ENCODE data around the gene C6orf132.
"Not testable (repeated sequence)": the region's sequence is repeated elsewhere in the genome, so short reads cannot be mapped to it uniquely, and the experiment has no call there.

The C6orf132 gene

GRCh38 chr6:42155293-42155692 lies 12.9 kb upstream of the C6orf132 start:
- Histone ChIP-seq H3K79me2 (ENCODE audit: low read length) (no peaks in the 10 kb centered on the region), H3K9me3 (replicated peaks; ENCODE audit: insufficient read depth, low read length) (no peaks in the 10 kb centered on the region), H3K27me3 (replicated peaks; ENCODE audit: insufficient read depth, low read length) (no peaks in the 10 kb centered on the region)

GRCh38 chr6:42154461-42155209 lies 12.2 kb upstream of the C6orf132 start:
- no peak for DNase-seq
- no peak overlapping the region for H3K27ac ChIP-seq (ENCODE audit: low read length)
- no peak overlapping the region for H3K4me3 ChIP-seq (ENCODE audit: low read length)
- H3K36me3 ChIP-seq (replicated peaks; ENCODE audit: insufficient read depth, low read length), result no peaks in the 10 kb centered on the region
- TF ChIP-seq, protein P1, sequence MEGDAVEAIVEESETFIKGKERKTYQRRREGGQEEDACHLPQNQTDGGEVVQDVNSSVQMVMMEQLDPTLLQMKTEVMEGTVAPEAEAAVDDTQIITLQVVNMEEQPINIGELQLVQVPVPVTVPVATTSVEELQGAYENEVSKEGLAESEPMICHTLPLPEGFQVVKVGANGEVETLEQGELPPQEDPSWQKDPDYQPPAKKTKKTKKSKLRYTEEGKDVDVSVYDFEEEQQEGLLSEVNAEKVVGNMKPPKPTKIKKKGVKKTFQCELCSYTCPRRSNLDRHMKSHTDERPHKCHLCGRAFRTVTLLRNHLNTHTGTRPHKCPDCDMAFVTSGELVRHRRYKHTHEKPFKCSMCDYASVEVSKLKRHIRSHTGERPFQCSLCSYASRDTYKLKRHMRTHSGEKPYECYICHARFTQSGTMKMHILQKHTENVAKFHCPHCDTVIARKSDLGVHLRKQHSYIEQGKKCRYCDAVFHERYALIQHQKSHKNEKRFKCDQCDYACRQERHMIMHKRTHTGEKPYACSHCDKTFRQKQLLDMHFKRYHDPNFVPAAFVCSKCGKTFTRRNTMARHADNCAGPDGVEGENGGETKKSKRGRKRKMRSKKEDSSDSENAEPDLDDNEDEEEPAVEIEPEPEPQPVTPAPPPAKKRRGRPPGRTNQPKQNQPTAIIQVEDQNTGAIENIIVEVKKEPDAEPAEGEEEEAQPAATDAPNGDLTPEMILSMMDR (IDR thresholded peaks at IDR 0.05; ENCODE audit: low read length), result no peak
- TF ChIP-seq EZH2phosphoT487 (IDR thresholded peaks at IDR 0.05; ENCODE audit: low read length) (no peak), EZH2 (optimal IDR thresholded peaks at IDR 0.05; ENCODE audit: low read depth, low read length) (no peak)
- no peaks in the 10 kb centered on the region for H3K9me2 ChIP-seq (replicated peaks; ENCODE audit: insufficient read depth, low read length)
- no peaks in the 10 kb centered on the region for H4K20me1 ChIP-seq (ENCODE audit: insufficient read depth, low read length)
- H3K4me2 ChIP-seq (ENCODE audit: low read depth, low read length), result no peak overlapping the region
- no peak overlapping the region for H2AFZ ChIP-seq (ENCODE audit: low read length)
- H3K27me3 ChIP-seq (replicated peaks; ENCODE audit: insufficient read depth, low read length), result no peaks in the 10 kb centered on the region
- no peak overlapping the region for H3K9ac ChIP-seq (ENCODE audit: low read length)
- no peaks in the 10 kb centered on the region for H3K9me3 ChIP-seq (replicated peaks; ENCODE audit: insufficient read depth, low read length)
- H3K79me2 ChIP-seq (ENCODE audit: low read length), result no peaks in the 10 kb centered on the region
- no peaks in the 10 kb centered on the region for H3F3A ChIP-seq (ENCODE audit: insufficient read depth, low read length)
- no peaks in the 10 kb centered on the region for H3K4me1 ChIP-seq (ENCODE audit: low read length)

More at GRCh38 chr6:42155293-42155692, 12.9 kb upstream of the C6orf132 start:
- TF ChIP-seq EZH2phosphoT487 (IDR thresholded peaks at IDR 0.05; ENCODE audit: low read length) (no peak), EZH2 (optimal IDR thresholded peaks at IDR 0.05; ENCODE audit: low read depth, low read length) (no peak)
- TF ChIP-seq, protein P1 (IDR thresholded peaks at IDR 0.05; ENCODE audit: low read length), result no peak
- no peaks in the 10 kb centered on the region for H3F3A ChIP-seq (ENCODE audit: insufficient read depth, low read length)
- no peaks in the 10 kb centered on the region for H4K20me1 ChIP-seq (ENCODE audit: insufficient read depth, low read length)
- H2AFZ ChIP-seq (ENCODE audit: low read length), result no peak overlapping the region
- H3K4me2 ChIP-seq (ENCODE audit: low read depth, low read length), result no peak overlapping the region
- H3K4me1 ChIP-seq (ENCODE audit: low read length), result no peaks in the 10 kb centered on the region
- no peak overlapping the region for H3K9ac ChIP-seq (ENCODE audit: low read length)
- no peak overlapping the region for H3K27ac ChIP-seq (ENCODE audit: low read length)
- H3K36me3 ChIP-seq (replicated peaks; ENCODE audit: insufficient read depth, low read length), result no peaks in the 10 kb centered on the region
- H3K4me3 ChIP-seq (ENCODE audit: low read length), result no peak overlapping the region
- no peaks in the 10 kb centered on the region for H3K9me2 ChIP-seq (replicated peaks; ENCODE audit: insufficient read depth, low read length)
- DNase-seq, result no peak

GRCh38 chr6:42153921-42154320 lies 11.5 kb upstream of the C6orf132 start:
- Histone ChIP-seq H3K79me2 (ENCODE audit: low read length) (no peaks in the 10 kb centered on the region), H3K9ac (ENCODE audit: low read length) (no peak overlapping the region), H3K9me3 (replicated peaks; ENCODE audit: insufficient read depth, low read length) (no peaks in the 10 kb centered on the region), H2AFZ (ENCODE audit: low read length) (no peak overlapping the region), H4K20me1 (ENCODE audit: insufficient read depth, low read length) (no peaks in the 10 kb centered on the region), H3K27ac (ENCODE audit: low read length) (no peak overlapping the region), H3K9me2 (replicated peaks; ENCODE audit: insufficient read depth, low read length) (no peaks in the 10 kb centered on the region), H3K36me3 (replicated peaks; ENCODE audit: insufficient read depth, low read length) (no peaks in the 10 kb centered on the region), H3K27me3 (replicated peaks; ENCODE audit: insufficient read depth, low read length) (no peaks in the 10 kb centered on the region), H3K4me3 (ENCODE audit: low read length) (no peak overlapping the region), H3K4me2 (ENCODE audit: low read depth, low read length) (no peak overlapping the region), H3F3A (ENCODE audit: insufficient read depth, low read length) (no peaks in the 10 kb centered on the region), H3K4me1 (ENCODE audit: low read length) (no peaks in the 10 kb centered on the region)
- DNase-seq, result no peak
- no peak for TF ChIP-seq EZH2phosphoT487 (IDR thresholded peaks at IDR 0.05; ENCODE audit: low read length)
- no peak for TF ChIP-seq EZH2 (optimal IDR thresholded peaks at IDR 0.05; ENCODE audit: low read depth, low read length)
- TF ChIP-seq, protein P1 (IDR thresholded peaks at IDR 0.05; ENCODE audit: low read length), result no peak

- not testable (repeated sequence) for H3F3A ChIP-seq (ENCODE audit: insufficient read depth, low read length); H3K4me3 ChIP-seq (ENCODE audit: low read length); H3K4me2 ChIP-seq (ENCODE audit: low read depth, low read length); H3K9me2 ChIP-seq (replicated peaks; ENCODE audit: insufficient read depth, low read length); H3K27me3 ChIP-seq (replicated peaks; ENCODE audit: insufficient read depth, low read length); H3K79me2 ChIP-seq (ENCODE audit: low read length); H3K27ac ChIP-seq (ENCODE audit: low read length); DNase-seq; H4K20me1 ChIP-seq (ENCODE audit: insufficient read depth, low read length); H3K9me3 ChIP-seq (replicated peaks; ENCODE audit: insufficient read depth, low read length); H2AFZ ChIP-seq (ENCODE audit: low read length); H3K36me3 ChIP-seq (replicated peaks; ENCODE audit: insufficient read depth, low read length); H3K4me1 ChIP-seq (ENCODE audit: low read length); H3K9ac ChIP-seq (ENCODE audit: low read length)
Measured at GRCh38 chr6:42152528-42153213, 10.3 kb upstream of the C6orf132 start.

Data from MM.1S (cell line).